MM.1S (cell line): ENCODE measurements around the gene STK31.
"Not testable (repeated sequence)": the region's sequence is repeated elsewhere in the genome, so short reads cannot be mapped to it uniquely, and the experiment has no call there.

ENCODE experiments used
- DNase-seq: peaks from one replicate; pipeline ENCODE4 v3.0.0-alpha.2; 2015
- H2AFZ ChIP-seq: fragments of 300-600 bp; sonication (generic); 2 replicates; pipeline ENCODE4 v1.6.0; 2016; ENCODE audit warnings: antibody characterized with exemption, low read length
- H3F3A ChIP-seq: fragments of 300-600 bp; sonication (generic); 2 replicates; pipeline ENCODE4 v1.6.1; 2016; ENCODE audit warnings: mild to moderate bottlenecking, antibody characterized with exemption, low read length, moderate library complexity, mixed read lengths; ENCODE audit not compliant: insufficient read depth
- H3K27ac ChIP-seq: fragments of 300-600 bp; sonication (generic); 2 replicates; pipeline ENCODE4 v1.5.1; 2016; ENCODE audit warnings: mild to moderate bottlenecking, low read length
- H3K27me3 ChIP-seq: fragments of 300-600 bp; sonication (generic); replicated peaks from 2 replicates; pipeline ENCODE4 v1.6.0; 2016; ENCODE audit warnings: low read length; ENCODE audit not compliant: insufficient read depth
- H3K36me3 ChIP-seq: fragments of 300-600 bp; sonication (generic); replicated peaks from 2 replicates; pipeline ENCODE4 v1.6.1; 2016; ENCODE audit warnings: mild to moderate bottlenecking, low read length, mixed read lengths; ENCODE audit not compliant: insufficient read depth
- H3K4me1 ChIP-seq: fragments of 300-600 bp; sonication (generic); 2 replicates; pipeline ENCODE4 v1.6.1; 2016; ENCODE audit warnings: low read length, mixed read lengths
- H3K4me2 ChIP-seq: fragments of 300-600 bp; sonication (generic); 2 replicates; pipeline ENCODE4 v1.6.0; 2016; ENCODE audit warnings: low read depth, low read length
- H3K4me3 ChIP-seq: fragments of 300-600 bp; sonication (generic); 2 replicates; pipeline ENCODE4 v1.5.1; 2016; ENCODE audit warnings: low read length, mixed read lengths
- H3K79me2 ChIP-seq: fragments of 300-600 bp; sonication (generic); 2 replicates; pipeline ENCODE4 v1.6.1; 2016; ENCODE audit warnings: mixed run types, low read length, mixed read lengths
- H3K9ac ChIP-seq: fragments of 300-600 bp; sonication (generic); 2 replicates; pipeline ENCODE4 v1.6.1; 2016; ENCODE audit warnings: low read length, mixed read lengths
- H3K9me2 ChIP-seq: fragments of 300-600 bp; sonication (generic); replicated peaks from 2 replicates; pipeline ENCODE4 v1.6.1; 2016; ENCODE audit warnings: mild to moderate bottlenecking, low read length, mixed read lengths; ENCODE audit not compliant: insufficient read depth
- H3K9me3 ChIP-seq: fragments of 300-600 bp; sonication (generic); replicated peaks from 2 replicates; pipeline ENCODE4 v1.6.1; 2016; ENCODE audit warnings: mild to moderate bottlenecking, low read length, mixed read lengths; ENCODE audit not compliant: insufficient read depth
- H4K20me1 ChIP-seq: fragments of 300-600 bp; sonication (generic); 2 replicates; pipeline ENCODE4 v1.6.1; 2016; ENCODE audit warnings: mild to moderate bottlenecking, low read length, moderate library complexity, mixed read lengths; ENCODE audit not compliant: insufficient read depth
- CTCF ChIP-seq: fragments of 300-600 bp; sonication (generic); IDR thresholded peaks from 2 replicates; pipeline ENCODE4 v1.5.1; 2016; ENCODE audit warnings: antibody characterized with exemption, low read length, mixed read lengths
- EZH2 ChIP-seq: fragments of 300-600 bp; sonication (generic); optimal IDR thresholded peaks from 2 replicates; pipeline ENCODE3; 2017; ENCODE audit warnings: low read depth, mild to moderate bottlenecking, antibody characterized with exemption, low read length, mixed read lengths
- EZH2phosphoT487 ChIP-seq: fragments of 300-600 bp; sonication (generic); IDR thresholded peaks from 2 replicates; pipeline ENCODE4 v1.6.1; 2018; ENCODE audit warnings: antibody characterized with exemption, low read length

Gene STK31

GRCh38 chr7:23721456-23721855, 11.4 kb downstream of the STK31 start:
- Histone ChIP-seq H3K27ac (no peak overlapping the region), H2AFZ (no peak overlapping the region), H3K4me1 (no peaks in the 10 kb centered on the region), H3K9ac (no peak overlapping the region), H3K9me2 (no peaks in the 10 kb centered on the region), H3K4me2 (no peak overlapping the region), H4K20me1 (no peaks in the 10 kb centered on the region; the same call in 1 of the 2 replicates), H3K9me3 (no peaks in the 10 kb centered on the region), H3K79me2 (no peaks in the 10 kb centered on the region), H3K27me3 (no peaks in the 10 kb centered on the region), H3F3A (no peaks in the 10 kb centered on the region), H3K36me3 (no peaks in the 10 kb centered on the region), H3K4me3 (no peak overlapping the region)
- no peak for TF ChIP-seq EZH2
- no peak for TF ChIP-seq CTCF
- DNase-seq: no peak

DNA sequence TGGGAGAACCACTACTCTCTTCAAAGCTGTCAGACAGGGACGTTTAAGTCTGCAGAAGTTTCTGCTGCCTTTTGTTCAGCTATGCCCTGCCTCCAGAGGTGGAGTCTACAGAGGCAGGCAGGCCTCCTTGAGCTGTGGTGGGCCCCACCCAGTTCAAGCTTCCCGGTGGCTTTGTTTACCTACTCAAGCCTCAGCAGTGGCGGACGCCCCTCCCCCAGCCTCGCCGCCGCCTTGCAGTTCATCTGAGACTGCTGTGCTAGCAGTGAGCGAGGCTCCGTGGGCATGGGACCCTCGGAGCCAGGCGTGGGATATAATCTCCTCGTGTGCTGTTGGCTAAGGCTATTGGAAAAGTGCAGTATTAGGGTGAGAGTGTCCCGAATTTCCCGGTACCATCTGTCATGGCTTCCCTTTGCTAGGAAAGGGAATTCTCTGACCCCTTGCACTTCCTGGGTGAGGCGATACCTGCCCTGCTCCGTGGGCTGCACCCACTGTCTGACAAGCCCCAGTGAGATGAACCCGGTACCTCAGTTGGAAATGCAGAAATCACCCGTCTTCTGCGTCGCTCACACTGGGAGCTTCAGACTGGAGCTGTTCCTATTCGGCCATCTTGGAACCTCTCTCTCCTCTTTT, 12.7 kb downstream of the STK31 start:
- not testable (repeated sequence) for H2AFZ ChIP-seq, H3K9me3 ChIP-seq, H3K36me3 ChIP-seq, H3K4me2 ChIP-seq, H3K79me2 ChIP-seq, H3K9ac ChIP-seq, H3K4me1 ChIP-seq, H3K4me3 ChIP-seq, H3F3A ChIP-seq, H4K20me1 ChIP-seq, H3K9me2 ChIP-seq, DNase-seq, H3K27ac ChIP-seq, H3K27me3 ChIP-seq

DNA sequence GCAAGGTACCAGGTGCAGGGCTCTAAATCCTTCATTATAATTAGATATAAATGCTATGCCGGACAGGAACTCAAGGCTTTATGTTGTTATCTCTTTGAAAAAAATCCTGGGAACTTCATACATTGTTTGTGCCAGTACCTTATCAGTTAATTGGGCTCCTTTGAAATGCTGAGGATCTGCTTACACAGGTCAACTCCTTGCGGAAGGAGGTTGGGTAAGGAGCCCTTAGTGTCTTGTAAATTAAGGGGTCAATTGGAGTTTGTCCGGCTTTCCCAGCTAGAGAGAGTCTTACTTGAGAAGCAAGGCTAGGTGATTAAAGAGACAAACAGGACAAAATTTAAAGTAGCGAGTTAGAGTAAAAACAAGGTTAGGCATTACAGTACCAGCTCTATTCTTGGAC, 14.1 kb downstream of the STK31 start:
- H3K9me3 ChIP-seq, H3K4me2 ChIP-seq, H3K27me3 ChIP-seq, DNase-seq, H3K9me2 ChIP-seq, H3K9ac ChIP-seq, H3K27ac ChIP-seq, H3K79me2 ChIP-seq, H2AFZ ChIP-seq, H3K36me3 ChIP-seq, H3K4me1 ChIP-seq, H3K4me3 ChIP-seq, H3F3A ChIP-seq, H4K20me1 ChIP-seq: not testable (repeated sequence)

GRCh38 chr7:23742051-23742450, 32.0 kb downstream of the STK31 start:
- Histone ChIP-seq H3K27me3 (no peaks in the 10 kb centered on the region), H3K36me3 (no peaks in the 10 kb centered on the region), H3K9me2 (no peaks in the 10 kb centered on the region), H3K9me3 (no peaks in the 10 kb centered on the region), H2AFZ (no peak overlapping the region), H3F3A (no peaks in the 10 kb centered on the region), H3K4me2 (no peak overlapping the region), H3K4me3 (no peak overlapping the region), H3K79me2 (no peaks in the 10 kb centered on the region), H3K27ac (no peak overlapping the region), H3K4me1 (no peaks in the 10 kb centered on the region), H3K9ac (no peak overlapping the region), H4K20me1 (no peaks in the 10 kb centered on the region)
- TF ChIP-seq EZH2phosphoT487 (no peak), CTCF (no peak), EZH2 (no peak)
- no peak for DNase-seq
